Osteocyte (in vitro differentiated cells): Measurements from ENCODE around the gene HDAC9. TPM values are rescaled to one million over a fixed set of nuclear protein-coding genes. Genes with fewer than 3 reads are reported as not detected.

Source experiments
- DNase-seq: peaks from one replicate; pipeline ENCODE4 v3.0.0; 2021; ENCODE audit warnings: mixed read lengths; ENCODE audit not compliant: unreplicated experiment; ENCODE audit errors: extremely low spot score
- H3K27ac Mint-ChIP-seq: one replicate; pipeline ENCODE4 v1.8.0; 2021; ENCODE audit warnings: mild to moderate bottlenecking, mixed read lengths; ENCODE audit not compliant: unreplicated experiment
- H3K27me3 Mint-ChIP-seq: one replicate; pipeline ENCODE4 v1.8.0; 2021; ENCODE audit warnings: mixed read lengths; ENCODE audit not compliant: unreplicated experiment
- H3K36me3 Mint-ChIP-seq: one replicate; pipeline ENCODE4 v1.8.0; 2021; ENCODE audit warnings: mixed read lengths; ENCODE audit not compliant: unreplicated experiment
- H3K4me1 Mint-ChIP-seq: one replicate; pipeline ENCODE4 v1.8.0; 2021; ENCODE audit warnings: mixed read lengths; ENCODE audit not compliant: unreplicated experiment
- H3K4me3 Mint-ChIP-seq: one replicate; pipeline ENCODE4 v1.8.0; 2021; ENCODE audit warnings: mild to moderate bottlenecking, moderate library complexity, mixed read lengths; ENCODE audit not compliant: unreplicated experiment
- H3K9me3 Mint-ChIP-seq: one replicate; pipeline ENCODE4 v1.8.0; 2021; ENCODE audit warnings: mixed read lengths; ENCODE audit not compliant: unreplicated experiment
- CTCF ChIP-seq: fragments of 200-600 bp; sonication (generic); IDR thresholded peaks from 2 replicates; pipeline ENCODE4 v1.5.0; 2021; ENCODE audit warnings: antibody characterized with exemption, mild to moderate bottlenecking, moderate library complexity
- total RNA-seq: library from RNA; stranded (reverse); gene quantifications from 2 replicates; pipeline ENCODE4 v1.2.1, GENCODE V29; 2021

Gene HDAC9
- total RNA-seq, 1 donor from 2014 or later = 0.81 TPM

- no peak overlapping the region for H3K4me3 Mint-ChIP-seq
- no peaks in the 10 kb centered on the region for H3K27me3 Mint-ChIP-seq
- no peak for TF ChIP-seq CTCF
- no peak overlapping the region for H3K27ac Mint-ChIP-seq
- no peak for DNase-seq
- H3K9me3 Mint-ChIP-seq = no peaks in the 10 kb centered on the region
- peaks cover 4% of the 10 kb centered on the region for H3K4me1 Mint-ChIP-seq
- H3K36me3 Mint-ChIP-seq = no peaks in the 10 kb centered on the region
Measured at GRCh38 chr7:18458830-18459229, 36.7 kb upstream of the HDAC9 start.

GRCh38 chr7:18459484-18460245 is 35.9 kb upstream of the HDAC9 start:
- DNase-seq = no peak
- H3K27me3 Mint-ChIP-seq = no peaks in the 10 kb centered on the region
- H3K9me3 Mint-ChIP-seq = no peaks in the 10 kb centered on the region
- TF ChIP-seq CTCF = no peak
- no peak overlapping the region for H3K4me3 Mint-ChIP-seq
- no peaks in the 10 kb centered on the region for H3K36me3 Mint-ChIP-seq
- H3K4me1 Mint-ChIP-seq = peaks cover 4% of the 10 kb centered on the region
- H3K27ac Mint-ChIP-seq = no peak overlapping the region

GRCh38 chr7:18461785-18462467 is 33.6 kb upstream of the HDAC9 start:
- Mint-ChIP-seq H3K36me3 (no peaks in the 10 kb centered on the region), H3K4me1 (peaks cover 4% of the 10 kb centered on the region), H3K27me3 (no peaks in the 10 kb centered on the region), H3K4me3 (no peak overlapping the region), H3K27ac (no peak overlapping the region), H3K9me3 (no peaks in the 10 kb centered on the region)
- TF ChIP-seq CTCF = no peak
- DNase-seq = no peak

DNA sequence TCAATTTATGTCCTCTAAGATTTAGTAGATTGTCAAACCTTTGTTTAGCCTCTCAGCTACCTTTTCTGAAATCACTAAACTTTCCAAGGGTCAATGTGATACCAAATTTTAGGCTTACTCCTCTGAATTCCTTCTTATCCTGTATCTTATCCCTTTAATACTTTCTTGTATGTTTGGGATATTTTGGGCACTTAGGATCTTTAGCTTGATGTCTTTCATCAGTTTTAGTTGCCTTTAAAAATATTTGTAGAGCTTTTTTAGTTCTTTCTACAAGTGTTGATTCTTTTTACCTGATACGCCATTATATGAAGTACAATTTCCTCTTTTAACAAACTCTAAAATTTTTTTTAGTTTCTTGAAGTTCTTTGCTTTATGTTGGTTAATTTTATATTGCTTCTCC is 30.7 kb upstream of the HDAC9 start:
- no peaks in the 10 kb centered on the region for H3K9me3 Mint-ChIP-seq
- no peak overlapping the region for H3K27ac Mint-ChIP-seq
- no peak for TF ChIP-seq CTCF
- H3K4me3 Mint-ChIP-seq = no peak overlapping the region
- H3K36me3 Mint-ChIP-seq = no peaks in the 10 kb centered on the region
- no peaks in the 10 kb centered on the region for H3K27me3 Mint-ChIP-seq
- no peak for DNase-seq
- no peaks in the 10 kb centered on the region for H3K4me1 Mint-ChIP-seq

GRCh38 chr7:18467011-18467410 is 28.5 kb upstream of the HDAC9 start:
- Mint-ChIP-seq H3K4me1 (no peaks in the 10 kb centered on the region), H3K27me3 (no peaks in the 10 kb centered on the region), H3K9me3 (no peaks in the 10 kb centered on the region), H3K4me3 (no peak overlapping the region), H3K27ac (no peak overlapping the region), H3K36me3 (no peaks in the 10 kb centered on the region)
- no peak for DNase-seq
- TF ChIP-seq CTCF = no peak
